ENCODE measurements around the gene MTERF4.
"Not testable (repeated sequence)": the region's sequence is repeated elsewhere in the genome, so short reads cannot be mapped to it uniquely, and the experiment has no call there.

Gene MTERF4

DNA sequence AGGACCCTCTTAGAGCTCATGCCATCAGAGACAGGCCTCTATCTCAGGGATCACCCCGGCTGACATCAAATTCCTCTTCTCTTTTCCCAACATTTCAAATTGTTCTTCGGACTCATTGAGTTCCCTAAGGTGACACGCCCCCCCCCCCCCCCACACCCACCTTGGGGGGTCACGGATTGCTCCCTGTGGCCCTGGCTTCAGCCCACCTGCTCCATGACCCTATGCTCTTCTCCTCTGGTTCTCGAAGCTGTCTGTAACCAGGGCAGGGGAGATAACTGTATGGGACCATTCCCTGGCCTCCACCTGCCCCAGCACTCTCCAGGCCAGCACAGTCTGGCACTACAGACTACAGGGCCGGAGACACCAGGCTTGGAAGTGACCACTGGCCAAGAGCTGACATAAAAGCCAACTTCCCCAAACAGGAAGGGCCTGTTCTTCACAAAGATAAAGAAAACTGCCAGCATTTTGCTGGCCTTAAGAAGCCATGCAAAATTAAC, 7.1 kb downstream of the MTERF4 start:
- Histone ChIP-seq H3K27ac (ENCODE audit: low read length) (no peak overlapping the region), H2AFZ (ENCODE audit: low read depth, low read length) (no peak overlapping the region), H3K4me1 (ENCODE audit: low read length) (peaks cover 47% of the 10 kb centered on the region), H3K27me3 (ENCODE audit: low read depth, low read length) (no peaks in the 10 kb centered on the region), H3K4me2 (ENCODE audit: low read length) (no peak overlapping the region), H3K79me2 (ENCODE audit: low read length) (peaks cover 71% of the 10 kb centered on the region), H4K20me1 (ENCODE audit: insufficient read depth, low read length) (peaks cover 7% of the 10 kb centered on the region; the same call in 1 of the 2 replicates), H3K36me3 (replicated peaks; ENCODE audit: low read depth, low read length) (peaks cover 72% of the 10 kb centered on the region), H3K4me3 (ENCODE audit: low read length) (no peak overlapping the region), H3K9ac (ENCODE audit: low read length) (no peak overlapping the region), H3K9me3 (ENCODE audit: insufficient read depth, low read length) (no peaks in the 10 kb centered on the region)
- TF ChIP-seq, protein P1, sequence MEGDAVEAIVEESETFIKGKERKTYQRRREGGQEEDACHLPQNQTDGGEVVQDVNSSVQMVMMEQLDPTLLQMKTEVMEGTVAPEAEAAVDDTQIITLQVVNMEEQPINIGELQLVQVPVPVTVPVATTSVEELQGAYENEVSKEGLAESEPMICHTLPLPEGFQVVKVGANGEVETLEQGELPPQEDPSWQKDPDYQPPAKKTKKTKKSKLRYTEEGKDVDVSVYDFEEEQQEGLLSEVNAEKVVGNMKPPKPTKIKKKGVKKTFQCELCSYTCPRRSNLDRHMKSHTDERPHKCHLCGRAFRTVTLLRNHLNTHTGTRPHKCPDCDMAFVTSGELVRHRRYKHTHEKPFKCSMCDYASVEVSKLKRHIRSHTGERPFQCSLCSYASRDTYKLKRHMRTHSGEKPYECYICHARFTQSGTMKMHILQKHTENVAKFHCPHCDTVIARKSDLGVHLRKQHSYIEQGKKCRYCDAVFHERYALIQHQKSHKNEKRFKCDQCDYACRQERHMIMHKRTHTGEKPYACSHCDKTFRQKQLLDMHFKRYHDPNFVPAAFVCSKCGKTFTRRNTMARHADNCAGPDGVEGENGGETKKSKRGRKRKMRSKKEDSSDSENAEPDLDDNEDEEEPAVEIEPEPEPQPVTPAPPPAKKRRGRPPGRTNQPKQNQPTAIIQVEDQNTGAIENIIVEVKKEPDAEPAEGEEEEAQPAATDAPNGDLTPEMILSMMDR (IDR thresholded peaks at IDR 0.05; ENCODE audit: low read depth, low read length), result no peak
- no peak for TF ChIP-seq EZH2phosphoT487 (IDR thresholded peaks at IDR 0.05; ENCODE audit: low read depth)

DNA sequence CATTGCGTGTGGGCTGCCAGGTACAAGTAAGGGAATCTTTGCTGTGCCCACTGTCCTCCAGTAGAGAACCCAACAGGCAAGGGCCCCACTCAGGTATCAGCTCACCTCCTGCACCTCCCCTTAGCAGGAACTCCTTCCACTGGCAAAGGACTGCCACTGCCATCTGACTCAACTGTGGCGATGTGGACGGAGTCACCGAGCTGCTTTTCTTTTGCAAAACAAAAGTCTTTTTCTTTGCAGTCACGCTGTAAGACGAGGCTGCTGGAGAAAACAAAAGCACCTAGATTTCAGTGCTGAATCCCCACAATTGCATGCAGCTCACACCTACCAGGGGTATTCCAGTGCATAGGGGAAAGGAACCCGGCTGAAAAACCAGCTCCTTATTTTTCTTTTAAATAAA, 7.9 kb downstream of the MTERF4 start:
- Histone ChIP-seq H3K4me2 (ENCODE audit: low read length) (no peak overlapping the region), H3K9ac (ENCODE audit: low read length) (no peak overlapping the region), H3K27me3 (ENCODE audit: low read depth, low read length) (no peaks in the 10 kb centered on the region), H4K20me1 (ENCODE audit: insufficient read depth, low read length) (0 out of 2 replicates have a peak, but pooled peaks cover 2% of the 10 kb centered on the region), H3K36me3 (replicated peaks; ENCODE audit: low read depth, low read length) (peaks cover 69% of the 10 kb centered on the region), H2AFZ (ENCODE audit: low read depth, low read length) (no peak overlapping the region), H3K27ac (ENCODE audit: low read length) (no peak overlapping the region), H3K4me3 (ENCODE audit: low read length) (no peak overlapping the region), H3K79me2 (ENCODE audit: low read length) (peaks cover 63% of the 10 kb centered on the region), H3K9me3 (ENCODE audit: insufficient read depth, low read length) (no peaks in the 10 kb centered on the region), H3K4me1 (ENCODE audit: low read length) (peaks cover 39% of the 10 kb centered on the region)
- TF ChIP-seq, protein P1 (IDR thresholded peaks at IDR 0.05; ENCODE audit: low read depth, low read length), result no peak
- no peak for TF ChIP-seq EZH2phosphoT487 (IDR thresholded peaks at IDR 0.05; ENCODE audit: low read depth)

DNA sequence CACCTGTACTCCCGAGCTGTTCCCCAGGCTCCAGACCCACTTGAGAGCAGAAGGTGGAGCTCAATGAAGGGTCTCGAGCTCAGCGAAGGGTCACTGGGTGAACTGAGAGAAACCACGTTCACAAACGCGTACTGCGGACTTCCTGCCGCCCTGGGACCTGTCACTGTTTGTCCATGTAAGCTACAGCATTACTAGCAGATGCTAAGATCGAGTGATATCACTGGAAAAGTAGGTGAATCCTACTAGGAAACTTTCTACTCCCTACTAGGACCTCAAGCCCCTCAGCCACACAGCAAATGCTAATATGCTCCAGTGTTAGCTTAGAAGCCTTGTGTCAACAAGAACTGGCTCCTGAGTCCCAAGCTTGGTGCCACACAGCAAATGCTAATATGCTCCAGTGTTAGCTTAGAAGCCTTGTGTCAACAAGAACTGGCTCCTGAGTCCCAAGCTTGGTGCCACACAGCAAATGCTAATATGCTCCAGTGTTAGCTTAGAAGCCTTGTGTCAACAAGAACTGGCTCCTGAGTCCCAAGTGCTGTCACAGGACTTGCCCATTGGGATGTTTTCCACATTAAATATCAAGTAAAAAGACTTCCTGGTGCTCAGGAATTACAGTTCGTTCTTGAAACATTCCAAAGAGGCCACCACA, 8.8 kb downstream of the MTERF4 start:
- not testable (repeated sequence) for H3K9ac ChIP-seq (ENCODE audit: low read length); H4K20me1 ChIP-seq (ENCODE audit: insufficient read depth, low read length); H3K4me3 ChIP-seq (ENCODE audit: low read length); H3K9me3 ChIP-seq (ENCODE audit: insufficient read depth, low read length); H3K27me3 ChIP-seq (ENCODE audit: low read depth, low read length); H2AFZ ChIP-seq (ENCODE audit: low read depth, low read length); H3K27ac ChIP-seq (ENCODE audit: low read length); H3K4me2 ChIP-seq (ENCODE audit: low read length)
- peaks cover 30% of the 10 kb centered on the region for H3K4me1 ChIP-seq (ENCODE audit: low read length)
- peaks cover 54% of the 10 kb centered on the region for H3K79me2 ChIP-seq (ENCODE audit: low read length)
- peaks cover 68% of the 10 kb centered on the region for H3K36me3 ChIP-seq (replicated peaks; ENCODE audit: low read depth, low read length)

DNA sequence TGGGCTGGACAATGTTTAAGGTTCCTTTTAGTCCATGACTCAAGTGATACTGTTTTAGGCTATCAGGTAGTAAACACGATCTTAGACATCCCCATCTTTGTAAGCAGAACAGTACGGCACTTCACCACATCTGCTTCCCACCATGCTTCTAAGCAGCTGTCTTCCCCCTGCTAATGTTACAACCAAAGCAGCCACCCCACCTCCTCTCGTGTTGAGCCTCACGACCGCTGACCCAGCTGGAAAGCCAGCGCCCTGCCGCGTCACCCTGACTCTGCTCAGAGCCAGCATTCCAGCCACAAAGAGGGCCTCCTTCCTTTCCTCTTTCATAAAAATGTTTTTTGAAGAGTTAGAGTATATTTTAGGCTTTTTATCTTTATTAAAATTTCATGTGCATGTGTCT, 9.4 kb downstream of the MTERF4 start:
- Histone ChIP-seq H3K79me2 (ENCODE audit: low read length) (peaks cover 48% of the 10 kb centered on the region), H4K20me1 (ENCODE audit: insufficient read depth, low read length) (0 out of 2 replicates have a peak, but pooled peaks cover 2% of the 10 kb centered on the region), H3K4me3 (ENCODE audit: low read length) (no peak overlapping the region), H2AFZ (ENCODE audit: low read depth, low read length) (no peak overlapping the region), H3K9me3 (ENCODE audit: insufficient read depth, low read length) (no peaks in the 10 kb centered on the region), H3K4me2 (ENCODE audit: low read length) (no peak overlapping the region), H3K27me3 (ENCODE audit: low read depth, low read length) (no peaks in the 10 kb centered on the region), H3K9ac (ENCODE audit: low read length) (no peak overlapping the region), H3K27ac (ENCODE audit: low read length) (no peak overlapping the region), H3K4me1 (ENCODE audit: low read length) (peaks cover 24% of the 10 kb centered on the region), H3K36me3 (replicated peaks; ENCODE audit: low read depth, low read length) (peaks cover 70% of the 10 kb centered on the region)
- no peak for TF ChIP-seq EZH2phosphoT487 (IDR thresholded peaks at IDR 0.05; ENCODE audit: low read depth)
- TF ChIP-seq, protein P1 (IDR thresholded peaks at IDR 0.05; ENCODE audit: low read depth, low read length), result no peak

Data from OCI-LY3 (cell line).